RPMI8226 (cell line): ENCODE results near the gene TTC28.

Experiments used
- DNase-seq: peaks from one replicate; pipeline ENCODE4 v3.0.0-alpha.2; 2015

Gene TTC28

GRCh38 chr22:27995801-27996528 is 683.7 kb downstream of the TTC28 start:
- no peak for DNase-seq

GRCh38 chr22:27994481-27995331 is 684.9 kb downstream of the TTC28 start:
- no peak for DNase-seq

- no peak for DNase-seq
Observed at GRCh38 chr22:27993774-27994350, 685.8 kb downstream of the TTC28 start.

DNA sequence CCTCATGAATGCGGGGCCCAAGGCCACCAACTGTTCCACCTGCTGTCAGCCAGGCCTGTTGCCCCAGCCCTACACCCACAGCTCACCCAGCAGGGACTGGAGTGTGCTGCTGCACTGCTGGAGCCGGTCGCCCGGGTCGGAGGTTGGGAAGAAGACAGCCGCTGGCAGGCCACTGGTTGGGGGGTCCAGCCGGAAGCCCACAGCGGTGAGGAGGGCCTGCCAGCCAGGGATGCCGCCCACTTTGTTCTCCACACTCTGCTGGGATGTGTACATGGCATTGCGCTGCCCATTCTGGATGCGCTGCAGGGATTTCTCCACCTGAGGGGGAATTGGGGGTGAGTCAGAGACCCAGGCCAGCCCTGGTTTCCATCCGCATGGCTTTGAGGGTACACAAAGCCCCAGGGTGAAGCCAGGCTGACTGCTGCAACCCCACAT is 686.4 kb downstream of the TTC28 start:
- no peak for DNase-seq

- DNase-seq, result no peak
Observed at GRCh38 chr22:27992294-27993165, 687.1 kb downstream of the TTC28 start.

- no peak for DNase-seq
Observed at GRCh38 chr22:27991586-27992293, 687.9 kb downstream of the TTC28 start.

DNA sequence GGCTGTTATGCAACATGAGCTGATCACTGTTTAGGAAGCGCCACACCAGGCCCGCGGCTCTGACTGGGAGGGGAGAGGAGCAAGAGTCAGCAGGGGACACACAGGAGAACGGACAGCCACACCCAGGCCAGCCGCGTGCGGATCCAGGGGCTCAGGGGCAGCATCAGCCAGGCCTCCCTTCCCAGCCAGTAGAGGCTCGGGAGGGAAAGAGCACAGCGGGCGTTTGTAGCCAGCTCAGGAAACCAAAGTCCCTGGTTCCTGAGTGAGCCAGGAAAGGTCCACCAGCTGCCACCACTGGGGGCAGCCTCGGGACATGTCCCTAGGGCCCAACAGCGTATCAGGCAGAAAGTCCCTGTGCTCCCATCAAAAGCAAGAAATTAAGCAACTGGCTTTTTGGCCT is 688.8 kb downstream of the TTC28 start:
- peak; percentile 46 for DNase-seq

GRCh38 chr22:27990451-27990840 is 689.2 kb downstream of the TTC28 start:
- DNase-seq, result no peak

GRCh38 chr22:27989758-27990450 is 689.7 kb downstream of the TTC28 start:
- DNase-seq, result no peak

DNA sequence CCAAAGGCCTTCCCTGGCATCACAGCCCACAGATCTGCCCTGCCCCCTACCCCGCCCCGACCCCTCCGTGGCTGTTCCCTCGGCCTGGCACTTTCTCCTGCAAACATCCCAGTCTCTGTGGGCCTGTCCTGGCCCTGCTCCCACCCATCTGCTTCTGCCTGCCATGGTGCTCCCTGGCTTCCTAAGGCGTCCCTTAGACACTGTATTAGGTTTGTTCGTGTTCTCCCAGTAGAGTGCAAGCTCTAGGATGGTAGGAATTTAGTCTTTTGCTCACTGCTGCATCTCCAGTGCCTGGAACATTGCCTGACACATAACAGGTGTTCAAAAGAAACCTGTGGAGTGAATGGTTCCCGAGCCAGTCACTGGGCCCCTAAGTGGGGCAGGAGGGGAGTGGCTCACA is 690.9 kb downstream of the TTC28 start:
- no peak for DNase-seq

DNA sequence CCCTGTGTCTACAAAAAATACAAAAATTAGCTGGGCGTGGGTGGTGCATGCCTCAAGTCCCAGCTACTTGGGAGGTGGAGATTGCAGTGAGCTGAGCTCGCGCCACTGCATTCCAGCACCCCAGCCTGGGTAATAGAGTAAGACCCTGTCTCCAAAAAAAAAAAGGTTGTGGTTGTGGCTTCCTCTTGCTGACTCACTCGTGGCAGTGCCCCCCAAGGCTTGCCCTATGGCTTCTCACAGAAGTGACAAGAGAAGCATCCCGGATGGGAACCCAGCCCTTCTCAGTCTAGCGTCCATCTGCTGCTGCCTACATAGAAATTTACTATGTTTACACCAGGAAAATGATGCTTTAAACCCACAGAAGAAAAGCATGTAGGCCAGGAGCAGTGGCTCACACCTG is 692.1 kb downstream of the TTC28 start:
- no peak for DNase-seq

DNA sequence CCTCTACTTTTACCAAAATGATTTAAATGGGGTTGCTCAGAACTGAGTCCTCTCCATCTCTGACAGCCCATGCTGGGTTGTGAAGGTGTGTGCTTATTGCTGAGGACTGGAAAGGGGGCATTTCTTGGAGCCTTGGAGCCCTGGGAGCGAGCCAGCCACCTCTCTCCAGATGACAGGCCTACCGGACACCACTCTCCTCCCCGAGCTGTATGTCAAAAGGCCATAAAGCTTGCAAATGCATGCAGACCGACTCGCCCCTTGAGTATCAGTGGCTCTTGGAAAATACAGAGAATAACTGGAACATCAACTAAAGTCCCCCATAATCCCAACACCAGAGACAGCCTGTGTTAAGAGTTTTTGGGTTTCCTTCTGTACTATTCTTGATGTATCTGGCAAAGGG is 692.7 kb downstream of the TTC28 start:
- no peak for DNase-seq

DNA sequence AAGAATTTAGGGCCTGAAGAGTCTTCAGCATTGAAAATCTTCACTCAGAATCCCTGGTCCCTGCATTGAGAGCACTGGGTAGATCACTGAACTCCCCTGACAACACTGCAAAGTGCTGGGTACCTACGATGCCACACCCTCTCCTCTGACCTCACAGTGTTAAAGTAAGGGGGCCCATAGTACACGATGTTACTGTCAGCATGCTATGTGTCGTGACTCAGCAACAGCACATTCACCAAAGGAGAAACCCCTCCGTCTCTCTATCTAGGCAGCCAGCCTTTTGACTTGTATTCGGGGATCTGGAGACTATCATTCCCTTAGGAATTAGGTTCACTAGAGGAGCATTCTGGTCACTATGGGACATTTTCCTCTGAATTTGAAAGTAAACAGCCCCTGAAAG is 693.2 kb downstream of the TTC28 start:
- no peak for DNase-seq

DNA sequence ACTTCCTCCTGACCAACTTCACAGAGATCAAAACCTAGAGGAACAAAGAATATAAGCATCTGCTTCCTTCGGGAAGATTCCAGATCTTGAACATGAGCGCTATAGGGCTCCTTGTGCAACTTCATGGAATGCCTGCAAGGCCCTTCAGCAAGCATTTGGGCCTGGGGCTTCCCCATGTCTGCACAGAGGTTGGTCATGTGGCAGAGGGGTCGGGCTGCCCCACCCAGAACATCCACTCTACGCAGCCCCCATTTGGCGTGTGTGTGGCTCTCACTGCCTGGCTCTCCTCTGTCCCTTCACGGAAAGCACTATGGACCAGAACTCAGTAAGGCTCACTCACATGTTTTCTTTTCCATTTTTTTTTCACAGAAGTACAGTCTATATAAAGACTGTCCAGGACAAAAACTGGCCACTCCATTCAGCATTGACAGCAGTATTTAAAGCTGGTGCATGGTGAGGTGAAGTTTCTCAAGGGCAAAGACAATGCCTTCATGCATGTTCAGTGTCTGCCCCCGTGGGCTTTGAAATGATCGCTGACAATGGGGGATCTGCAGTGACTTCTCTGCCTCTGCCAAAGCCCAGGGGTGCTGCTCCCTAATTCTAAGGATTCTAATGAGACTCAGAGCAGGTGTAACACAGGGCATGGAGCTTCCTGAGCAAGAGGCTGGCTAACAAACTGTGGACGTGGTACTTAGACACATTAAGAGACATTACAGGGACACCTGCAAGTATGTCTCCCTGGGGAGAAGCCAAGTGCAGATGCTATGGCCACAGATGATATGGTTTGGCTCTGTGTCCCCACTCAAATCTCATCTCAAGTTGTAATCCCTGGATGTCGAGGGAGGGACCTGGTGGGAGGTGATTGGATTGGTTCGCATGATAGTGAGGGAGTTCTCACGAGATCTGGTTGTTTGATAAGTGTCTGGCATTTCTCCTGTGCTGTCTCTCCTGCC is 694.0 kb downstream of the TTC28 start:
- DNase-seq, result no peak

- DNase-seq, result no peak
Observed at GRCh38 chr22:27984723-27985122, 694.9 kb downstream of the TTC28 start.

DNA sequence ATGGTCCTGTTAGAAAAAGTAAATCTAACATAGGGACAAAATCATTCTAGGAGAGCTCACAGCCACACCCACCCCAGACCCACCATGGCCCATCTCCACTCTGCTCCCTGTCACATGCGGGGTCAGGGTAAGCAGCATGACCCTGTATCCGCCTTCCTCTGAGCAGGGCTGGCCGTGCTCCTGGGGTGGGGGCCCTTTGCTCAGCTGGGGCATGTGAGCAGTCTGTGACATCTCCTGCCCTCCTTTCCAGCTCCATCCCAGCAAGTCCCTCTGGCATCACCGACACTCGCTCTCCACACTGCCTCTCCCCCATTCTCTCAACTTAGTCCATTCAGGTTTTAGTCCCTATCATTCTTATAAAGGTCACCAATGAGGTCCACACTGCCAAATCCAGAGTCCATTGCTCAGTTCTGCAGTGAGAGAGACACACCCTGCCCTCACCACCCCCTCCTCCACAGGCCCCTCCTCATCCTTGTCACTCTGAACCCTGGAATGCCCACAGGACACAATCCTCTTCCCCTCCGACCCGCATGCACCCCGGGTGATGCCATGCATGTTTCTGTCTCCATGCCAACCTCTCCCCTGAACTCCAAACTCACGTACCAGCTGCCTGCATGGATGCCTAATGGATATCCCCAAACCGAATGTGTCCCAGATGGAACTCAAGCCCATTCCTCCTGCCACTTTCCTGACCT is 695.5 kb downstream of the TTC28 start:
- no peak for DNase-seq

- DNase-seq, result peak; percentile 30
Observed at GRCh38 chr22:27983361-27983791, 696.3 kb downstream of the TTC28 start.

DNA sequence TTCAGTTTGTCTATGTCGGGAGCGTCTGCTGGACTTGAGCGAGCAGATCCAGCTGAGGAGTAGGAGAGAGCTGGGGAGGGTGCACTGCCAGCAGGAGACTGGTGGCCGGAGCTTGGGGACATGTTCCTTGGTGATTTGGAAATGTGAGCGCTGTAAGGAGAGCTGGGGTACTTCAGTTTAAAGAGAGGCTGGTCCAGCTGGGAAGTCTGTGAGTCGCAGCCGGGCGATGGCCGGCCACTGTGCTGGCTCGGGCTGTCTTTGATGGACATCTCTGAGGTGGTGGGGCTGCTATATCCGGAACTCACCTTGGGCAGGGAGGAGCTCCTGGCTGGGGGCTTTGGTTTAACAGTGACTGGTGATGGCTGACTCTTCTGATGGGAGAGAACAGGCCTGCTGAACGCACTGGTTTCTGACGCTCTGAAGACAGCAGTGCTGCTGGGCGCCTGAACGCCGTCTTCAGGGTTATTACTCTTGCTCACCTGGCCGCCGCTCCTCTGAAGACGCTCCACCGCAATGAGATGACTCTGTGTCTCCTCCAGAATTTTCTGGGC is 696.9 kb downstream of the TTC28 start:
- DNase-seq, result no peak

GRCh38 chr22:27982106-27982505 is 697.5 kb downstream of the TTC28 start:
- DNase-seq, result no peak
